ENCODE data around the gene SIL1. TPM values are rescaled to one million over a fixed set of nuclear protein-coding genes. Genes with fewer than 3 reads are reported as not detected.

SIL1 gene
- total and polyA plus RNA-seq, 2 experiments from 2014 or later: 78.8 to 89.8 TPM

DNA sequence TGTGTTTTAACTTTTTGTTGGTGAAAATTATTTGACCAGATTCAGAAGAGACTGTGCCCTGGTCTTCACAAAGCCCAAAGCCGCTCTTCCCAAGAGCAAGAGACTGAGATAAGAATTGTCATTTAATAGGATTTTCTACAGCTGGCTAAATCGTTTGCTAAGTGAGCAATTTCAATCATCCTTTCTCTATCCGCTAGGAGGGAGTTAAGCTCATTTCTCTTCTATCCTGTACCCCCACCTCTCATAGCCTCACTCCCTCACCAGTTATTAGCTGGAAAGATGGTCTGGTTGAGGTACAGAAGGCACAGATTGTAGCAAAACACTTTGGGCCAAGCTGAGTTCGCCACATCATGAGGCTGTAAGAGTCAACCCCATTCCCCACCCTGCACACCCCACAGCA, 43.0 kb upstream of the SIL1 start:
- H3K4me2 ChIP-seq (ENCODE audit: unreplicated experiment): no peak overlapping the region
- in situ Hi-C loops (cut with MboI): no loop called here
- H4K20me1 ChIP-seq (ENCODE audit: insufficient read depth): no peaks in the 10 kb centered on the region
- WGBS, 2 experiments (ENCODE audit: low coverage in 1 of 2, low lambda C conversion rate in 2 of 2, missing lambda C conversion rate in 2 of 2): 72 to 73% methylated on average over 4 of the region's 4 CpGs
- H3K27me3 ChIP-seq (replicated peaks; ENCODE audit: insufficient read depth): no peaks in the 10 kb centered on the region
- H3K79me2 ChIP-seq (ENCODE audit: insufficient read depth): no peaks in the 10 kb centered on the region
- no peak overlapping the region for H3K27ac ChIP-seq
- H3K9me2 ChIP-seq (ENCODE audit: insufficient read depth): no peaks in the 10 kb centered on the region
- no peak overlapping the region for H2AFZ ChIP-seq
- no peaks in the 10 kb centered on the region for H3F3A ChIP-seq (ENCODE audit: insufficient read depth)
- H3K4me1 ChIP-seq (ENCODE audit: insufficient read depth): peaks cover 7% of the 10 kb centered on the region
- H3K9me3 ChIP-seq (ENCODE audit: low read depth): no peaks in the 10 kb centered on the region
- H3K9ac ChIP-seq: no peak overlapping the region
- TF ChIP-seq EZH2phosphoT487 (IDR thresholded peaks at IDR 0.05; ENCODE audit: insufficient read depth, low read depth): no peak
- no peak for TF ChIP-seq EZH2 (IDR thresholded peaks at IDR 0.05; ENCODE audit: insufficient read depth, poor library complexity, severe bottlenecking)
- H3K36me3 ChIP-seq (ENCODE audit: low read depth): no peaks in the 10 kb centered on the region
- no peak for DNase-seq
- H3K4me3 ChIP-seq: no peak overlapping the region

DNA sequence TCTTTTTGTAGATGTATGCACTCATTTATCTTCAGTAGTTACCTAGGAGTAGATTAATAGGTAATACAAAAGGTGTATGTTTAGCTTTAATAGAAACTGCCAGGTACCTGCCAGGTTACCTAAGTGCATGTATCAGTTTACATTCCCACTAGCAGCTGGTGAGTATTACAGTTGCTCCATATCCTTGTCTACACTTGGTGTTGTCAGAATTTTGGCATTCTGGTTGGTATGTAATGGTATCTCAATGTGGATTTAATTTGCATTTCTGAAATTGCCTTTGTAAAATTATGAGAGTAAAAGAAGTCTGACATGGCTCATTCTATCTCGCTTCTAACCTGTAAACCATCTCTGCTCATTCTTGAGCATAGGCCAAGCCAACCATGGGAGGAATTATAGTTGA, 38.3 kb upstream of the SIL1 start:
- in situ Hi-C loops (cut with MboI): no loop called here
- no peaks in the 10 kb centered on the region for H3K36me3 ChIP-seq (ENCODE audit: low read depth)
- H2AFZ ChIP-seq: no peak overlapping the region
- no peak overlapping the region for H3K9ac ChIP-seq
- TF ChIP-seq EZH2phosphoT487 (IDR thresholded peaks at IDR 0.05; ENCODE audit: insufficient read depth, low read depth): no peak
- TF ChIP-seq EZH2 (IDR thresholded peaks at IDR 0.05; ENCODE audit: insufficient read depth, poor library complexity, severe bottlenecking): no peak
- H3K4me3 ChIP-seq: no peak overlapping the region
- no peaks in the 10 kb centered on the region for H3F3A ChIP-seq (ENCODE audit: insufficient read depth)
- no peak overlapping the region for H3K4me2 ChIP-seq (ENCODE audit: unreplicated experiment)
- no peak overlapping the region for H3K27ac ChIP-seq
- H3K4me1 ChIP-seq (ENCODE audit: insufficient read depth): no peaks in the 10 kb centered on the region
- no peaks in the 10 kb centered on the region for H3K9me3 ChIP-seq (ENCODE audit: low read depth)
- no peaks in the 10 kb centered on the region for H3K27me3 ChIP-seq (replicated peaks; ENCODE audit: insufficient read depth)
- no peaks in the 10 kb centered on the region for H3K79me2 ChIP-seq (ENCODE audit: insufficient read depth)
- H4K20me1 ChIP-seq (ENCODE audit: insufficient read depth): no peaks in the 10 kb centered on the region
- WGBS, 2 experiments (ENCODE audit: low coverage in 1 of 2, low lambda C conversion rate in 2 of 2, missing lambda C conversion rate in 2 of 2): 50 to 62% methylated on average over 1 of the region's 1 CpG
- DNase-seq: no peak
- H3K9me2 ChIP-seq (ENCODE audit: insufficient read depth): no peaks in the 10 kb centered on the region

DNA sequence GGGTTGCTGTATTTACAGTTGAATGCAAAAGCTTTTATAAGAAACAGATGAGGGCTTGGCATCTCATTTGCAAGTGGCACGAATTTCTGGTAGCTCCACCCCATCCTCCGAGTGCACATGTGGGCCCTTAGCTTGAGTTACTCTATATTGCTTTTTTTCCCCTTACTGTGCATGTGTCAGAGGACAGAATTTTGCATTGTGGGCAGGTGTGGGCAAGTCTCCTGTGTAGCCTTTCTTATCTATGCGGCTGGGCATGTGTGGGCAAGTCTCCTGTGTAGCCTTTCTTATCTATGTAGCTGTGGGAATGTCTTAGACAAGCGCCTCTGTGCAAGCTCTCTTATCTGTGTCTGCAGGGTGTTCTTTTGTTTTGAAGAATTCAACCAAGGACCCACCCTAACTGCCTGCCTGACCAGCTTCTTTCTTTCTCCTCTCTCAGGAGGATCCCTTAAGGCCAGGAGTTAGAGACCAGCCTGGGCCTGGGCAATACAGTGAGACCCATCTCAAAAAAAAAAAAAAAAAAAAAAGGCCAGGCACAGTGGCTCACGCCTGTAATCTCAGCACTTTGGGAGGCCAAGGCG, 34.1 kb upstream of the SIL1 start:
- H3K9me2 ChIP-seq (ENCODE audit: insufficient read depth): no peaks in the 10 kb centered on the region
- H3K79me2 ChIP-seq (ENCODE audit: insufficient read depth): no peaks in the 10 kb centered on the region
- no peak overlapping the region for H3K9ac ChIP-seq
- peak; percentile 14 for DNase-seq
- no peak overlapping the region for H2AFZ ChIP-seq
- WGBS, 2 experiments (ENCODE audit: low coverage in 1 of 2, low lambda C conversion rate in 2 of 2, missing lambda C conversion rate in 2 of 2): 54 to 63% methylated on average over 4 to 5 of the region's 6 CpGs
- no peaks in the 10 kb centered on the region for H3K27me3 ChIP-seq (replicated peaks; ENCODE audit: insufficient read depth)
- no peaks in the 10 kb centered on the region for H3K4me1 ChIP-seq (ENCODE audit: insufficient read depth)
- no peak overlapping the region for H3K4me2 ChIP-seq (ENCODE audit: unreplicated experiment)
- no peak overlapping the region for H3K27ac ChIP-seq
- H3K9me3 ChIP-seq (ENCODE audit: low read depth): no peaks in the 10 kb centered on the region
- H4K20me1 ChIP-seq (ENCODE audit: insufficient read depth): no peaks in the 10 kb centered on the region
- in situ Hi-C loops (cut with MboI): no loop called here
- H3K36me3 ChIP-seq (ENCODE audit: low read depth): no peaks in the 10 kb centered on the region
- no peaks in the 10 kb centered on the region for H3F3A ChIP-seq (ENCODE audit: insufficient read depth)
- no peak overlapping the region for H3K4me3 ChIP-seq
- no peak for TF ChIP-seq EZH2 (IDR thresholded peaks at IDR 0.05; ENCODE audit: insufficient read depth, poor library complexity, severe bottlenecking)
- TF ChIP-seq EZH2phosphoT487 (IDR thresholded peaks at IDR 0.05; ENCODE audit: insufficient read depth, low read depth): no peak

DNA sequence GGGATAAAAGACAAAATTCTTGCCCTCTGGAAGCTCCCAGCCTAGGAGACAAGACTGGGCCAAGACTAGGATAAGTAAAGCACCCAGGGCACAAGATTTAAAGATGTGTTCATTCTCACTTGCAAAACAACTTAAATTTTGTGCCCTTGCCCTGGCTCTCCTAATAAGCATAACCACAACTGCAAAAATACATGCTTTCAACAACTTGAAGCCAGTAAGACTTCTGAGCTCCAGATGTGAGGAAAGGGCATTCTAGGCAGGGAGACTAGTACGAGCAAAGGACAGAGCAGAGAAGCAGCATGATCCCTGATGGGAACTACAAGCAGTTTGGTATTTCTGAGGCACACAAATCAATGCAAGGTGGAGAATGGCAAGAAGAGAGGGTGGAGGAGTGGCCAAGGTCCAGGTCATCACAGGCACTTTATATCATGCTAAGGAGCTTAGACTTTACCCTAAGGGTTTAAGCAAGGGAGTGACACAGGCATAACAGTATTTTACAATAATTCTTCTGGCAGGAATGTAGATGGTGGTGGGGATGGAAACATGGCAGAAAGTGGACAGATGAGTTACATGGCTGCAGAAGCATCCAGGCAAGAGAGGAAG, 30.1 kb upstream of the SIL1 start:
- no peak for DNase-seq
- H3F3A ChIP-seq (ENCODE audit: insufficient read depth): no peaks in the 10 kb centered on the region
- H3K9ac ChIP-seq: no peak overlapping the region
- H3K4me3 ChIP-seq: no peak overlapping the region
- no peaks in the 10 kb centered on the region for H3K79me2 ChIP-seq (ENCODE audit: insufficient read depth)
- TF ChIP-seq EZH2phosphoT487 (IDR thresholded peaks at IDR 0.05; ENCODE audit: insufficient read depth, low read depth): no peak
- TF ChIP-seq EZH2 (IDR thresholded peaks at IDR 0.05; ENCODE audit: insufficient read depth, poor library complexity, severe bottlenecking): no peak
- H3K4me1 ChIP-seq (ENCODE audit: insufficient read depth): no peaks in the 10 kb centered on the region
- H3K36me3 ChIP-seq (ENCODE audit: low read depth): no peaks in the 10 kb centered on the region
- H2AFZ ChIP-seq: no peak overlapping the region
- 32 to 35% methylated on average over 1 of the region's 1 CpG for WGBS, 2 experiments (ENCODE audit: low coverage in 1 of 2, low lambda C conversion rate in 2 of 2, missing lambda C conversion rate in 2 of 2)
- H3K9me2 ChIP-seq (ENCODE audit: insufficient read depth): no peaks in the 10 kb centered on the region
- in situ Hi-C loops (cut with MboI): no loop called here
- no peaks in the 10 kb centered on the region for H3K9me3 ChIP-seq (ENCODE audit: low read depth)
- no peak overlapping the region for H3K27ac ChIP-seq
- H3K27me3 ChIP-seq (replicated peaks; ENCODE audit: insufficient read depth): no peaks in the 10 kb centered on the region
- H4K20me1 ChIP-seq (ENCODE audit: insufficient read depth): no peaks in the 10 kb centered on the region
- H3K4me2 ChIP-seq (ENCODE audit: unreplicated experiment): no peak overlapping the region
